ENCODE results near the gene MYO5A. TPM values are rescaled to one million over a fixed set of nuclear protein-coding genes. Genes with fewer than 3 reads are reported as not detected.

MYO5A gene
- total and polyA plus RNA-seq, 2 donors (not counting 1 experiment from before 2014, with no cell fraction given) = 32.9 to 41.9 TPM

DNA sequence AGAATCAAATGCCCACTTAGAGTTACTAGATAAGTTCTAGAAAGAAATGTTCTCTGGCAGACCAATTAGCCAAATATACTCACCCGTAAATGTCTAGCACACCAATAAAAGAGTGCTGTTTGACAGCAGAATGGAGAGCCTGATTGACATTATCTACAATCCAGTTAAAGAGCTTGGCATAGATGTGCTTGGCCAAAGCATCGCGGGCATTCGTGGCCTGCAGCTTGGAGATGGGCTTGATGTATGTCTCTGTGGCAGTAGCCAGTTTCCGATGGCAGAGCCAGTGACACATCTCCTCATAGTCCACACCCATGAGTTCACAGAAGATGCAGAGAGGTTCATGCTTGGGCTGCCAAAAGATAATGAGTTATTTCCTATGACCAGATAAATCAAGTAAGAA is 131.6 kb downstream of the MYO5A start:
- Histone ChIP-seq H3K9ac (ENCODE audit: insufficient read depth, low read length) (no peak overlapping the region), H4K20me1 (ENCODE audit: control insufficient read depth, extremely low read depth, insufficient read depth, low read length) (no peaks in the 10 kb centered on the region), H3K4me1 (ENCODE audit: control insufficient read depth, extremely low read depth, insufficient read depth, low read length) (no peaks in the 10 kb centered on the region), H3K79me2 (ENCODE audit: control insufficient read depth, insufficient read depth, low read length) (no peaks in the 10 kb centered on the region), H2AFZ (ENCODE audit: low read length) (no peak overlapping the region), H3K4me3 (replicated peaks in 1 of 4; ENCODE audit: control extremely low read depth in 1 of 4, insufficient read depth in 1 of 4, low read depth in 3 of 4, low read length in 4 of 4) (no peak overlapping the region), H3K27ac (ENCODE audit: insufficient read depth, low read length) (no peak overlapping the region), H3K27me3 (ENCODE audit: control insufficient read depth, insufficient read depth, low read length) (no peaks in the 10 kb centered on the region), H3K9me3 (ENCODE audit: control insufficient read depth, insufficient read depth, low read depth, low read length) (no peaks in the 10 kb centered on the region), H3K36me3 (ENCODE audit: control insufficient read depth, insufficient read depth, low read length) (no peaks in the 10 kb centered on the region), H3K4me2 (ENCODE audit: extremely low read depth, insufficient read depth, low read length) (no peak overlapping the region)
- TF ChIP-seq EZH2 (IDR thresholded peaks at IDR 0.05; ENCODE audit: low read length, missing control alignments) = no peak
- TF ChIP-seq, protein P1, sequence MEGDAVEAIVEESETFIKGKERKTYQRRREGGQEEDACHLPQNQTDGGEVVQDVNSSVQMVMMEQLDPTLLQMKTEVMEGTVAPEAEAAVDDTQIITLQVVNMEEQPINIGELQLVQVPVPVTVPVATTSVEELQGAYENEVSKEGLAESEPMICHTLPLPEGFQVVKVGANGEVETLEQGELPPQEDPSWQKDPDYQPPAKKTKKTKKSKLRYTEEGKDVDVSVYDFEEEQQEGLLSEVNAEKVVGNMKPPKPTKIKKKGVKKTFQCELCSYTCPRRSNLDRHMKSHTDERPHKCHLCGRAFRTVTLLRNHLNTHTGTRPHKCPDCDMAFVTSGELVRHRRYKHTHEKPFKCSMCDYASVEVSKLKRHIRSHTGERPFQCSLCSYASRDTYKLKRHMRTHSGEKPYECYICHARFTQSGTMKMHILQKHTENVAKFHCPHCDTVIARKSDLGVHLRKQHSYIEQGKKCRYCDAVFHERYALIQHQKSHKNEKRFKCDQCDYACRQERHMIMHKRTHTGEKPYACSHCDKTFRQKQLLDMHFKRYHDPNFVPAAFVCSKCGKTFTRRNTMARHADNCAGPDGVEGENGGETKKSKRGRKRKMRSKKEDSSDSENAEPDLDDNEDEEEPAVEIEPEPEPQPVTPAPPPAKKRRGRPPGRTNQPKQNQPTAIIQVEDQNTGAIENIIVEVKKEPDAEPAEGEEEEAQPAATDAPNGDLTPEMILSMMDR (conservative IDR thresholded peaks at IDR 0.05 in 1 of 2, IDR thresholded peaks at IDR 0.05 in 1 of 2; ENCODE audit: low read depth in 1 of 2, low read length in 2 of 2) = no peak
- DNase-seq (ENCODE audit: low read depth in 2 of 2) = no peak

DNA sequence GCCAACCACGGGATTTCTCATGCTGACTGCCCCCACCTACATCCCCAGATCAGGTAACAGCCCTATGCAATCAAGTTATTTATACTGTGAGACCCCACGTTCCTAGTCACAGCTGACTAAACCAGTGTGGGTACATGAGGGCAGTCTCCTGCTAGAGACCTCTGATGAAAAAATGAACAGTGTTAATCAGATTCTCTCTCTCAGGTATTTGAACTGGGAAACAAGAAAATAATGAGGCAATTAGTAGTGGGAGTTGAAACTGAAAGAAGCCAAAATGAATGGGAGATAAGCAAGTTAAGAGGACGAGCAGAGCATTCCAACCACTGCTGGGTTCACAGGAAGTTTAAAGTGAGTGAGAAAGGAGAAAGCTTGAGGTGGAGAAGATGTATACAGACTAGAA is 134.6 kb downstream of the MYO5A start:
- peak in 1 of 2 donors; percentile 6 for DNase-seq (ENCODE audit: low read depth in 2 of 2)
- H3K4me1 ChIP-seq (ENCODE audit: control insufficient read depth, extremely low read depth, insufficient read depth, low read length) = no peaks in the 10 kb centered on the region
- H3K27me3 ChIP-seq (ENCODE audit: control insufficient read depth, insufficient read depth, low read length) = no peaks in the 10 kb centered on the region
- H3K9me3 ChIP-seq (ENCODE audit: control insufficient read depth, insufficient read depth, low read depth, low read length) = no peaks in the 10 kb centered on the region
- no peak overlapping the region for H3K4me2 ChIP-seq (ENCODE audit: extremely low read depth, insufficient read depth, low read length)
- no peak overlapping the region for H3K27ac ChIP-seq (ENCODE audit: insufficient read depth, low read length)
- H3K9ac ChIP-seq (ENCODE audit: insufficient read depth, low read length) = no peak overlapping the region
- H3K79me2 ChIP-seq (ENCODE audit: control insufficient read depth, insufficient read depth, low read length) = no peaks in the 10 kb centered on the region
- TF ChIP-seq EZH2 (IDR thresholded peaks at IDR 0.05; ENCODE audit: low read length, missing control alignments) = no peak
- TF ChIP-seq, protein P1 (conservative IDR thresholded peaks at IDR 0.05 in 1 of 2, IDR thresholded peaks at IDR 0.05 in 1 of 2; ENCODE audit: low read depth in 1 of 2, low read length in 2 of 2) = no peak
- no peak overlapping the region for H2AFZ ChIP-seq (ENCODE audit: low read length)
- no peaks in the 10 kb centered on the region for H4K20me1 ChIP-seq (ENCODE audit: control insufficient read depth, extremely low read depth, insufficient read depth, low read length)
- no peak overlapping the region for H3K4me3 ChIP-seq (replicated peaks in 1 of 4; ENCODE audit: control extremely low read depth in 1 of 4, insufficient read depth in 1 of 4, low read depth in 3 of 4, low read length in 4 of 4)
- no peaks in the 10 kb centered on the region for H3K36me3 ChIP-seq (ENCODE audit: control insufficient read depth, insufficient read depth, low read length)

DNA sequence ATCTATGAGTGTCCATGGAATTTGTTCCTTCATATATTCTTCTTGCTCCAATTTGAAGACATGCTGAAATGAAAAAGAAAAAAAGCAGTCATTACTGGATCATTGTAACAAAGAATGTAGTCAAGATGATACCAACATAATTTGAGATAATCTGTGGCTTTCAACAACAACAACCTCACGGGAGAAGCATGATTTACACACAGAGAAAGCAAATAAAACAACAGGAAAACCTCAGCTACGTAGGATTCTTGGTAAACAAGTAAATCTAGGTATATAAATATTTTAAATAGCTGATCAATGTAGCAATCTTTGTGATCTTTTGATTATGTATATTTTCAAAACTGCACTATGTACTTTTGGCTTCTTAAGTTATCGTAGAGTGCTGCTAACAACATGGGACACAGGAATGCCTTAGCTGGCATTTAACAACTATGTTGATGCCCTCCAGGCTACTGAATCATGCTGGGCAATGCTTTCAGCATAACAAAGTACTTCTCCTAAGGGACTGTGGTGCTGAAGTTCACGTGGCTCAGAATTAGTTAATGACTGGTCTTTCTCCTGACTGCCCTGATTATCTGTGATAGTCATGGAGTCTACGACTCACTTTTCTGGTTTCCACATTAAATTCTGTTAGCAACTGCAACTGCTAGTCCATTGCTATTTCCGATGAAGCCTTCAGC is 136.5 kb downstream of the MYO5A start:
- no peak for TF ChIP-seq EZH2 (IDR thresholded peaks at IDR 0.05; ENCODE audit: low read length, missing control alignments)
- no peak overlapping the region for H3K27ac ChIP-seq (ENCODE audit: insufficient read depth, low read length)
- no peak overlapping the region for H3K4me3 ChIP-seq (replicated peaks in 1 of 4; ENCODE audit: control extremely low read depth in 1 of 4, insufficient read depth in 1 of 4, low read depth in 3 of 4, low read length in 4 of 4)
- peak in 1 of 2 donors; percentile 11 for DNase-seq (ENCODE audit: low read depth in 2 of 2)
- H3K4me1 ChIP-seq (ENCODE audit: control insufficient read depth, extremely low read depth, insufficient read depth, low read length) = no peaks in the 10 kb centered on the region
- H4K20me1 ChIP-seq (ENCODE audit: control insufficient read depth, extremely low read depth, insufficient read depth, low read length) = no peaks in the 10 kb centered on the region
- H3K36me3 ChIP-seq (ENCODE audit: control insufficient read depth, insufficient read depth, low read length) = no peaks in the 10 kb centered on the region
- H2AFZ ChIP-seq (ENCODE audit: low read length) = no peak overlapping the region
- no peaks in the 10 kb centered on the region for H3K79me2 ChIP-seq (ENCODE audit: control insufficient read depth, insufficient read depth, low read length)
- H3K4me2 ChIP-seq (ENCODE audit: extremely low read depth, insufficient read depth, low read length) = no peak overlapping the region
- no peaks in the 10 kb centered on the region for H3K27me3 ChIP-seq (ENCODE audit: control insufficient read depth, insufficient read depth, low read length)
- H3K9me3 ChIP-seq (ENCODE audit: control insufficient read depth, insufficient read depth, low read depth, low read length) = no peaks in the 10 kb centered on the region
- no peak overlapping the region for H3K9ac ChIP-seq (ENCODE audit: insufficient read depth, low read length)

Data from fibroblast of lung (primary cell).